Stomach (tissue), 4 donors: ENCODE data around the gene PTPRK.

ENCODE experiments used
- EP300 ChIP-seq: sonication (generic); formaldehyde crosslinking; IDR thresholded peaks from one replicate; pipeline ENCODE4 v1.6.1; 2017; ENCODE audit warnings: antibody characterized with exemption
- POLR2A ChIP-seq, 4 donors: fragments of 450-650 bp; IDR thresholded peaks; one replicate each; pipeline ENCODE4 v1.6.1; 2016; ENCODE audit warnings: antibody characterized with exemption in 4 of 4, control low read depth in 2 of 4, mild to moderate bottlenecking in 1 of 4, moderate library complexity in 1 of 4
- POLR2AphosphoS5 ChIP-seq, 3 donors: sonication (generic); formaldehyde crosslinking; IDR thresholded peaks; one replicate each; pipeline ENCODE4 v1.6.1; 2016; ENCODE audit warnings: antibody characterized with exemption in 3 of 3
- TF ChIP-seq, protein P1 (sequence below), 7 experiments: fragments of 450-650 bp in 4 of 7; fragments of 200-600 bp in 3 of 7; sonication (generic) in 3 of 7; IDR thresholded peaks; one replicate each; pipeline ENCODE4 v1.5.1; 2016 to 2019; ENCODE audit warnings: antibody characterized with exemption in 7 of 7, control low read depth in 2 of 7, mild to moderate bottlenecking in 1 of 7

- TF ChIP-seq, protein P1, sequence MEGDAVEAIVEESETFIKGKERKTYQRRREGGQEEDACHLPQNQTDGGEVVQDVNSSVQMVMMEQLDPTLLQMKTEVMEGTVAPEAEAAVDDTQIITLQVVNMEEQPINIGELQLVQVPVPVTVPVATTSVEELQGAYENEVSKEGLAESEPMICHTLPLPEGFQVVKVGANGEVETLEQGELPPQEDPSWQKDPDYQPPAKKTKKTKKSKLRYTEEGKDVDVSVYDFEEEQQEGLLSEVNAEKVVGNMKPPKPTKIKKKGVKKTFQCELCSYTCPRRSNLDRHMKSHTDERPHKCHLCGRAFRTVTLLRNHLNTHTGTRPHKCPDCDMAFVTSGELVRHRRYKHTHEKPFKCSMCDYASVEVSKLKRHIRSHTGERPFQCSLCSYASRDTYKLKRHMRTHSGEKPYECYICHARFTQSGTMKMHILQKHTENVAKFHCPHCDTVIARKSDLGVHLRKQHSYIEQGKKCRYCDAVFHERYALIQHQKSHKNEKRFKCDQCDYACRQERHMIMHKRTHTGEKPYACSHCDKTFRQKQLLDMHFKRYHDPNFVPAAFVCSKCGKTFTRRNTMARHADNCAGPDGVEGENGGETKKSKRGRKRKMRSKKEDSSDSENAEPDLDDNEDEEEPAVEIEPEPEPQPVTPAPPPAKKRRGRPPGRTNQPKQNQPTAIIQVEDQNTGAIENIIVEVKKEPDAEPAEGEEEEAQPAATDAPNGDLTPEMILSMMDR (IDR thresholded peaks at IDR 0.05), result no peak
- TF ChIP-seq POLR2A (IDR thresholded peaks at IDR 0.05) (no peak), EP300 (no peak), POLR2AphosphoS5 (IDR thresholded peaks at IDR 0.05) (no peak)
Observed at GRCh38 chr6:128479991-128480390, 40.4 kb downstream of the PTPRK start.
